ENCODE measurements around the gene GBP5.

Gene GBP5

GRCh38 chr1:89254658-89255287 is 17.9 kb downstream of the GBP5 start:
- TF ChIP-seq ZFX (IDR thresholded peaks at IDR 0.05) (no peak), CTCF (conservative IDR thresholded peaks at IDR 0.05) (no peak)
- H3K27ac ChIP-seq = no peak overlapping the region

GRCh38 chr1:89243046-89243445 is 29.6 kb downstream of the GBP5 start:
- H3K27ac ChIP-seq = no peak overlapping the region
- no peak for TF ChIP-seq CTCF (conservative IDR thresholded peaks at IDR 0.05)
- no peak for TF ChIP-seq ZFX (IDR thresholded peaks at IDR 0.05)
